K562 (cell line): Measurements from ENCODE around the gene SAMD13. TPM values are rescaled to one million over a fixed set of nuclear protein-coding genes. Genes with fewer than 3 reads are reported as not detected.
A peak's percentile ranks its signal among the peaks of the same experiment; 100 is the strongest.

Source experiments
- ELK3 ChIP-seq: fragments of 450-650 bp; formaldehyde crosslinking; IDR thresholded peaks from 2 replicates; pipeline ENCODE4 v1.4.0; 2020; ENCODE audit warnings: mild to moderate bottlenecking
- FOSL1 ChIP-seq: fragments of 200-800 bp; sonication (Bioruptor generic); conservative IDR thresholded peaks from 2 replicates; pipeline ENCODE4 v1.6.1; 2016; ENCODE audit warnings: missing genetic modification characterization, missing compliant biosample characterization
- FOXK2 ChIP-seq, 2 experiments: fragments of 450-650 bp; IDR thresholded peaks in 1 of 2; conservative IDR thresholded peaks in 1 of 2; 2 replicates each; pipeline ENCODE4 v1.6.1; 2016; ENCODE audit warnings: low read depth in 2 of 2, mild to moderate bottlenecking in 1 of 2
- GABPB2 ChIP-seq: fragments of 250-450 bp; sonication (Bioruptor Pico); conservative IDR thresholded peaks from 2 replicates; pipeline ENCODE4 v1.5.1; 2021; ENCODE audit warnings: mild to moderate bottlenecking
- HBP1 ChIP-seq: fragments of 450-650 bp; formaldehyde crosslinking; IDR thresholded peaks from 2 replicates; pipeline ENCODE4 v1.4.0; 2022; ENCODE audit warnings: missing genetic modification characterization
- RNF2 ChIP-seq: sonication (generic); IDR thresholded peaks from 2 replicates; pipeline ENCODE4 v1.6.1; 2016
- SAP30 ChIP-seq: fragments of 200-600 bp; sonication (generic); IDR thresholded peaks from 2 replicates; pipeline ENCODE4 v1.6.1; 2012; ENCODE audit warnings: borderline replicate concordance, low read depth, mild to moderate bottlenecking, moderate library complexity, low read length, control low read depth, inconsistent platforms; ENCODE audit not compliant: insufficient read depth, poor library complexity, severe bottlenecking
- SIN3A ChIP-seq, 2 experiments: fragments of 150-350 bp in 1 of 2; IDR thresholded peaks; 2 replicates each; pipeline ENCODE4 v1.6.1; 2011 to 2016; ENCODE audit warnings: borderline replicate concordance in 2 of 2, low read depth in 2 of 2, low read length in 2 of 2, mild to moderate bottlenecking in 2 of 2, moderate library complexity in 2 of 2; ENCODE audit not compliant: control insufficient read depth in 1 of 2
- TEAD2 ChIP-seq: fragments of 450-650 bp; IDR thresholded peaks from 2 replicates; pipeline ENCODE4 v1.6.1; 2016; ENCODE audit warnings: missing genetic modification characterization, control low read depth, missing compliant biosample characterization
- ZBTB5 ChIP-seq: fragments of 450-650 bp; IDR thresholded peaks from 2 replicates; pipeline ENCODE4 v1.6.1; 2017; ENCODE audit warnings: antibody characterized with exemption
- ZNF143 ChIP-seq: sonication (generic); formaldehyde crosslinking; IDR thresholded peaks from 2 replicates; pipeline ENCODE4 v1.9.0; 2022; ENCODE audit warnings: mild to moderate bottlenecking, missing genetic modification reagents
- ZNF280B ChIP-seq: fragments of 250-450 bp; sonication (Bioruptor Pico); IDR thresholded peaks from 2 replicates; pipeline ENCODE4 v1.5.1; 2021; ENCODE audit warnings: mild to moderate bottlenecking
- ZNF408 ChIP-seq: fragments of 250-450 bp; sonication (Bioruptor Pico); IDR thresholded peaks from 2 replicates; pipeline ENCODE4 v1.4.0; 2020; ENCODE audit warnings: low read depth, mild to moderate bottlenecking, moderate library complexity
- ZNF431 ChIP-seq: sonication (generic); formaldehyde crosslinking; IDR thresholded peaks from 2 replicates; pipeline ENCODE4 v1.8.0; 2022; ENCODE audit warnings: mild to moderate bottlenecking, missing genetic modification reagents
- ZNF639 ChIP-seq, 2 experiments: fragments of 200-800 bp in 1 of 2; sonication (Bioruptor generic) in 1 of 2; sonication (generic) in 1 of 2; formaldehyde crosslinking in 1 of 2; IDR thresholded peaks in 1 of 2; conservative IDR thresholded peaks in 1 of 2; 2 replicates each; pipeline versions ENCODE4 v1.5.0 to v1.6.1; 2016 to 2020; ENCODE audit warnings: missing compliant biosample characterization in 1 of 2, missing genetic modification characterization in 1 of 2, missing genetic modification reagents in 1 of 2
- ZNF695 ChIP-seq: fragments of 450-650 bp; formaldehyde crosslinking; IDR thresholded peaks from 2 replicates; pipeline ENCODE4 v1.4.0; 2020; ENCODE audit warnings: mild to moderate bottlenecking, moderate library complexity
- polyA plus RNA-seq, 8 experiments: library from polyadenylated mRNA; depleted of rRNA in 4 of 8; stranded (reverse) in 5 of 8; unstranded in 3 of 8; fragments of >200 nt; fragmentation: Nextera tagmentation in 2 of 8; fragmentation: Illumina TruSeq in 1 of 8; extraction: Ambion mirVana in 2 of 8; extraction: Trizol in 1 of 8; gene quantifications; 2 replicates each; pipeline versions ENCODE4 v1.2.1 to v1.2.3, GENCODE V29; 2011 to 2014; ENCODE audit warnings: inconsistent platforms in 1 of 8, missing spikeins in 1 of 8
- total RNA-seq, 7 experiments: library from RNA; depleted of rRNA in 6 of 7; stranded (reverse); fragments of >200 nt in 6 of 7; fragmentation: Illumina TruSeq in 2 of 7; extraction: Trizol in 2 of 7; gene quantifications; 2 replicates each; pipeline versions ENCODE4 v1.2.1 to v1.2.3, GENCODE V29; 2011 to 2021; ENCODE audit warnings: low replicate concordance in 1 of 7

The SAMD13 gene
- total and polyA plus RNA-seq, 9 of the 15 experiments (the other 6 are each of a cell fraction or from before 2014, with no cell fraction given) = 0.78 to 2.7 (median 1.00) TPM

- peak; percentile 61 for TF ChIP-seq SAP30
- 0 out of 2 replicates have a peak, but pooled peaks have one; percentile 40 for TF ChIP-seq RNF2
- TF ChIP-seq GABPB2 (CRISPR knock-in tag) = no peak
- 0 out of 4 replicates have a peak, but pooled peaks of 1 of the 2 experiments have one; percentile 7 for TF ChIP-seq ZNF639 (CRISPR knock-in tag; conservative IDR thresholded peaks at IDR 0.05 in 1 of 2, IDR thresholded peaks at IDR 0.05 in 1 of 2)
- TF ChIP-seq HBP1 (CRISPR knock-in tag) = peak; percentile 60; the same call in 1 of the 2 replicates
- no peak for TF ChIP-seq TEAD2 (tag)
- 0 out of 4 replicates have a peak, but pooled peaks of 1 of the 2 experiments have one; percentile 18 for TF ChIP-seq FOXK2 (conservative IDR thresholded peaks at IDR 0.05 in 1 of 2, IDR thresholded peaks at IDR 0.05 in 1 of 2; ENCODE audit: low read depth in 2 of 2)
- TF ChIP-seq ELK3 (CRISPR knock-in tag) = no peak
- TF ChIP-seq ZBTB5 = no peak
- no peak for TF ChIP-seq ZNF408 (CRISPR knock-in tag)
- TF ChIP-seq FOSL1 (tag) = 0 out of 2 replicates have a peak, but pooled peaks have one; percentile 2
- TF ChIP-seq ZNF280B = no peak
- TF ChIP-seq ZNF431 (CRISPR knock-in tag) = no peak
- TF ChIP-seq ZNF695 = no peak
- peak; percentile 2; the same call in 1 of the 2 replicates for TF ChIP-seq ZNF143
- TF ChIP-seq SIN3A (IDR thresholded peaks at IDR 0.05; ENCODE audit: borderline replicate concordance in 2 of 2, control insufficient read depth in 1 of 2, low read depth in 2 of 2, low read length in 2 of 2) = no peak
These were observed 2.6 kb upstream of the SAMD13 start (continued) for GRCh38 chr1:84298684-84299535.
